ENCODE data around the gene RPP14.

The RPP14 gene

DNA sequence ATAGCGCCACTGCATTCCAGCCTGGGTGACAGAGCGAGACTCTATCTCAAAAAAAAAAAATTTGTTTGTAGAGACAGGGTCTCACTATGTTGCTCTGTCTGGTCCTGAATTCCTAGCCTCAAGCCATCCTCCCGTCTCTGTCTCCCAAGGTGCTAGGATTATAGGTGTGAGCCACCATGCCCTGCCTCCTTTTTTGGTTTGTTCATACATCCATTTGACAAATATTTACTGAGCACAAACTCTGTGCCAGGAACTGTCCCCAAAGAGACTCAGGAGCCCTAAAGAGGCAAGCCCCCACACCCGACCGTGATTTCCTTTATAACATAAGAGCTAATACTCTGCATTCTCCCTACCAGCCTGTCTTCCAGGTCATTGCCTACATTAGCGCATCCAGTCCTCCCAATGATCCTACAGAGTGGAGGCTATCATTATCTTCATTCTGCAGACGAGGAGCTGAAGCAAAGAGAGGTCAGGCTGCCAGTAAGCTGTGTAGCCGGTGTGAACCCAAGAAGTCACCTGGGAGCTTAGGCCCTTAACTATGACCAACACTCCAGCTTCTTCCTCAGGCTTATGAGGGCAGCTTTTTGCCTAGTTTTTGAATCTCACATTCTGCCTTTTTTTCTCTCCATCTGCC, 20.3 kb downstream of the RPP14 start:
- Histone ChIP-seq H4K12ac (ENCODE audit: low read depth, low read length) (no peak overlapping the region), H4K8ac (ENCODE audit: low read depth, low read length) (no peak overlapping the region), H3K27ac (ENCODE audit: low read depth, low read length) (no peak overlapping the region), H3K14ac (ENCODE audit: low read length) (no peak overlapping the region), H2BK120ac (ENCODE audit: insufficient read depth, low read length, poor library complexity) (no peak overlapping the region), H4K91ac (ENCODE audit: low read depth, low read length) (no peak overlapping the region), H3K79me1 (ENCODE audit: low read length) (no peaks in the 10 kb centered on the region), H3K27me3 (ENCODE audit: insufficient read depth, low read length) (no peaks in the 10 kb centered on the region), H3K36me3 (ENCODE audit: control insufficient read depth in 1 of 2, insufficient read depth in 2 of 2, low read length in 2 of 2) (no peaks in the 10 kb centered on the region), H2BK5ac (ENCODE audit: low read depth, low read length, poor library complexity) (no peak overlapping the region), H3K4me1 (ENCODE audit: control insufficient read depth in 1 of 2, insufficient read depth in 2 of 2, low read length in 2 of 2) (no peaks in the 10 kb centered on the region), H3K4me2 (ENCODE audit: low read length) (no peak overlapping the region), H3K23ac (ENCODE audit: low read length) (no peak overlapping the region), H2AK5ac (ENCODE audit: low read length) (no peak overlapping the region), H3K79me2 (ENCODE audit: control insufficient read depth, insufficient read depth, low read length, poor library complexity) (no peaks in the 10 kb centered on the region), H3K9me3 (ENCODE audit: insufficient read depth, low read depth, low read length) (no peaks in the 10 kb centered on the region), H3K18ac (ENCODE audit: low read length) (no peak overlapping the region), H2BK12ac (ENCODE audit: low read length) (no peak overlapping the region), H2AFZ (ENCODE audit: insufficient read depth, low read length, poor library complexity) (no peak overlapping the region), H3K9ac (ENCODE audit: low read length) (no peak overlapping the region), H3K4ac (ENCODE audit: low read depth, low read length) (no peak overlapping the region), H3K4me3 (ENCODE audit: low read depth, low read length) (no peak overlapping the region)
- no CpG with 5 or more reads among the region's 8 CpGs for WGBS (ENCODE audit: extremely low coverage, insufficient coverage, insufficient read length)
- DNase-seq: peak; percentile 22 to 28

DNA sequence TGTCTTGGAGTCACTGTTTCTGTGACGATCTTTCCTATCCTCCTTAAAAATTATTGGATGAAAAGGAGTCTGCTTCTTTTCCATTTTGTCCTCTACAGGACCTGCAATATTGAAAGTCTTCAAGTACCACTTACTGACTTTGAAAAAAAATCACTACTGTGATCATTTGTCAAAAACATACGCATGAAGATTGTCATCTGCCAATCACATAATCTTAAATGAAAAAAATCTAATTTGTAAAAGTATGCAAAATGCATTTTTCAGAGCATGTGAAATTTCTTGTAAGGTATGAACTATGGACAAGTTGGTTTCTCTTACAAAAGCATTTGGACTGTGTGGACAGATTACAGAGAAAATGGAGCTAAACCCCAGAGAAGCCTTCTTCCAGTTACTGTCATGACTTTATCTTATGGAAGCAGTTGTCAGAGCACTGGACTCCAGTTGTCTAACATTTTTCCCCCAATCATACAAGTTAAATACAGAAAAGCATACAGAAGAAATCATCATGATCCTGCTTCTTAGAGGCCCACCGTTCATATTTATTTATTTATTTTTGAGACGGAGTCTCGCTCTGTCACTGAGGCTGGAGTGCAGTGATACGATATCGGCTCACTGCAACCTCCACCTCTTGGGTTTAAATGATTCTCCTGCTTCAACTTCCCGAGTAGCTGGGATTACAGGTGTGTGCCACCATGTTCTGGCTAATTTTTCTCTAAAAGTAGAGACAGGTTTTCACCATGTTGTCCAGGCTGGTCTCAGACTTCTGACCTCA, 23.3 kb downstream of the RPP14 start:
- no peaks in the 10 kb centered on the region for H3K36me3 ChIP-seq (ENCODE audit: control insufficient read depth in 1 of 2, insufficient read depth in 2 of 2, low read length in 2 of 2)
- H2BK5ac ChIP-seq (ENCODE audit: low read depth, low read length, poor library complexity): no peak overlapping the region
- H3K9ac ChIP-seq (ENCODE audit: low read length): no peak overlapping the region
- no peak overlapping the region for H3K23ac ChIP-seq (ENCODE audit: low read length)
- no peak for DNase-seq
- no peak overlapping the region for H2AFZ ChIP-seq (ENCODE audit: insufficient read depth, low read length, poor library complexity)
- H4K12ac ChIP-seq (ENCODE audit: low read depth, low read length): no peak overlapping the region
- no peak overlapping the region for H3K18ac ChIP-seq (ENCODE audit: low read length)
- H2BK12ac ChIP-seq (ENCODE audit: low read length): no peak overlapping the region
- H4K91ac ChIP-seq (ENCODE audit: low read depth, low read length): no peak overlapping the region
- no peaks in the 10 kb centered on the region for H3K79me2 ChIP-seq (ENCODE audit: control insufficient read depth, insufficient read depth, low read length, poor library complexity)
- H3K4me3 ChIP-seq (ENCODE audit: low read depth, low read length): no peak overlapping the region
- no peak overlapping the region for H2BK120ac ChIP-seq (ENCODE audit: insufficient read depth, low read length, poor library complexity)
- H3K4me1 ChIP-seq (ENCODE audit: control insufficient read depth in 1 of 2, insufficient read depth in 2 of 2, low read length in 2 of 2): peaks cover 0 to 4% of the 10 kb centered on the region in 2 experiments
- no peak overlapping the region for H3K4me2 ChIP-seq (ENCODE audit: low read length)
- H3K9me3 ChIP-seq (ENCODE audit: insufficient read depth, low read depth, low read length): no peaks in the 10 kb centered on the region
- H3K14ac ChIP-seq (ENCODE audit: low read length): no peak overlapping the region
- no peak overlapping the region for H2AK5ac ChIP-seq (ENCODE audit: low read length)
- H3K4ac ChIP-seq (ENCODE audit: low read depth, low read length): no peak overlapping the region
- H4K8ac ChIP-seq (ENCODE audit: low read depth, low read length): no peak overlapping the region
- H3K27ac ChIP-seq (ENCODE audit: low read depth, low read length): no peak overlapping the region
- no peaks in the 10 kb centered on the region for H3K27me3 ChIP-seq (ENCODE audit: insufficient read depth, low read length)
- WGBS (ENCODE audit: extremely low coverage, insufficient coverage, insufficient read length): no CpG with 5 or more reads among the region's 8 CpGs
- H3K79me1 ChIP-seq (ENCODE audit: low read length): peaks cover 6% of the 10 kb centered on the region

DNA sequence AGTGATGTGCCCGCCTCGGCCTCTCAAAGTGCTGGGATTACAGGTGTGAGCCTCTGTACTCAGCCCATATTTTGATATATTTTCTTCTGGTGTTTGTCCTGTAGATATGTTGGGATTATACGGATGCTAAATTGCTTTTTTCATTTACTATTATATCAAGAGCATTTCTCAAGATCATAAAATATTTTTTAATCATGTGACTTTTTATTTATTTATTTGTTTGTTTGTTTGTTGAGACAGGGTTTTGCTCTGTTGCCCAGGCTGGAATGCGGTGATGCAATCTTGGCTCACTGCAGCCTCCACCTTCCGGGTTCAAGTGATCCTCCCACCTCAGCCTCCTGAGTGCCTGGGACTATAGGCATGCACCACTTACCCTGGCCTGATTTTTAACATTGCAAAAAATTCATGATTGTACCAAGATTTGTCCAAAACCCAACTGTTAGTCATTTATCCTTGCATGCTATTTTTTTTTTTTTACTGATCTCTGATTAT, 23.9 kb downstream of the RPP14 start:
- H3K23ac ChIP-seq (ENCODE audit: low read length): no peak overlapping the region
- no peaks in the 10 kb centered on the region for H3K9me3 ChIP-seq (ENCODE audit: insufficient read depth, low read depth, low read length)
- whole genome bisulfite sequencing (ENCODE audit: extremely low coverage, insufficient coverage, insufficient read length): no CpG with 5 or more reads among the region's 5 CpGs
- no peak overlapping the region for H2AK5ac ChIP-seq (ENCODE audit: low read length)
- no peaks in the 10 kb centered on the region for H3K36me3 ChIP-seq (ENCODE audit: control insufficient read depth in 1 of 2, insufficient read depth in 2 of 2, low read length in 2 of 2)
- H3K27ac ChIP-seq (ENCODE audit: low read depth, low read length): no peak overlapping the region
- H3K4ac ChIP-seq (ENCODE audit: low read depth, low read length): no peak overlapping the region
- no peak overlapping the region for H3K14ac ChIP-seq (ENCODE audit: low read length)
- no peak overlapping the region for H2AFZ ChIP-seq (ENCODE audit: insufficient read depth, low read length, poor library complexity)
- no peak overlapping the region for H4K12ac ChIP-seq (ENCODE audit: low read depth, low read length)
- H3K9ac ChIP-seq (ENCODE audit: low read length): no peak overlapping the region
- H3K79me1 ChIP-seq (ENCODE audit: low read length): peaks cover 6% of the 10 kb centered on the region
- no peak overlapping the region for H4K91ac ChIP-seq (ENCODE audit: low read depth, low read length)
- no peak for DNase-seq
- H3K4me1 ChIP-seq (ENCODE audit: control insufficient read depth in 1 of 2, insufficient read depth in 2 of 2, low read length in 2 of 2): peaks cover 0 to 4% of the 10 kb centered on the region in 2 experiments
- no peak overlapping the region for H3K4me3 ChIP-seq (ENCODE audit: low read depth, low read length)
- no peak overlapping the region for H2BK12ac ChIP-seq (ENCODE audit: low read length)
- H2BK5ac ChIP-seq (ENCODE audit: low read depth, low read length, poor library complexity): no peak overlapping the region
- no peak overlapping the region for H4K8ac ChIP-seq (ENCODE audit: low read depth, low read length)
- no peak overlapping the region for H3K4me2 ChIP-seq (ENCODE audit: low read length)
- H3K27me3 ChIP-seq (ENCODE audit: insufficient read depth, low read length): no peaks in the 10 kb centered on the region
- H3K18ac ChIP-seq (ENCODE audit: low read length): no peak overlapping the region
- H2BK120ac ChIP-seq (ENCODE audit: insufficient read depth, low read length, poor library complexity): no peak overlapping the region
- no peaks in the 10 kb centered on the region for H3K79me2 ChIP-seq (ENCODE audit: control insufficient read depth, insufficient read depth, low read length, poor library complexity)

DNA sequence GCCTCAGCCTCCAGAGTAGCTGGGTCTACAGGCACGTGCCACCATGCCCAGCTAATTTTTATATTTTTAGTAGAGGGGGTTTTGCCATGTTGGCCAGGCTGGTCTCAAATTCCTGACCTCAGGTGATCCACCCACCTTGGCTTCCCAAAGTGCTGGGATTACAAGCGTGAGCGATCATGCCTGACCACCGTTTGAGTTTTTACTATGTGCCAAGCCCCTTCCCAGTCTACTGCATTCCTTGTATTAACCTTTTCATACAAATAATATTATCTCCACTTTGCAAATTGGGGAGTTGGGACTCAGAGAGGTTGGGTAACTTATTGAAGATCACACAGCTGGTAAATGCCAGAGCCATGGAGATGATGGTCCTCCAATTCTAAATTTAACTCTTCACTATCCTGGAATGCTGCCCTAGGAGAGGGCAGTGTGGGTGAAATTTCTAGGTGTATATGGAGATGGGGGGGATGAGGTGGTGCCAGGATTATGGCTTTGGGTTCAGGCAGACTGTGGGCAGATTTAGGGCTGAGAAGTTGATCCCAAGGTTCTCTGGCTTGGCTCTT, 25.6 kb downstream of the RPP14 start:
- H2AFZ ChIP-seq (ENCODE audit: insufficient read depth, low read length, poor library complexity): no peak overlapping the region
- no peak overlapping the region for H4K8ac ChIP-seq (ENCODE audit: low read depth, low read length)
- H3K4me1 ChIP-seq (ENCODE audit: control insufficient read depth in 1 of 2, insufficient read depth in 2 of 2, low read length in 2 of 2): peaks cover 0 to 4% of the 10 kb centered on the region in 2 experiments
- no peak overlapping the region for H4K91ac ChIP-seq (ENCODE audit: low read depth, low read length)
- no peak overlapping the region for H2BK120ac ChIP-seq (ENCODE audit: insufficient read depth, low read length, poor library complexity)
- no peak overlapping the region for H3K18ac ChIP-seq (ENCODE audit: low read length)
- H2BK12ac ChIP-seq (ENCODE audit: low read length): no peak overlapping the region
- no CpG with 5 or more reads among the region's 4 CpGs for WGBS (ENCODE audit: extremely low coverage, insufficient coverage, insufficient read length)
- H3K9ac ChIP-seq (ENCODE audit: low read length): peak overlapping the region; percentile 48
- H3K4ac ChIP-seq (ENCODE audit: low read depth, low read length): no peak overlapping the region
- H3K4me2 ChIP-seq (ENCODE audit: low read length): no peak overlapping the region
- no peak overlapping the region for H3K4me3 ChIP-seq (ENCODE audit: low read depth, low read length)
- no peak overlapping the region for H2AK5ac ChIP-seq (ENCODE audit: low read length)
- no peaks in the 10 kb centered on the region for H3K79me2 ChIP-seq (ENCODE audit: control insufficient read depth, insufficient read depth, low read length, poor library complexity)
- H3K79me1 ChIP-seq (ENCODE audit: low read length): peaks cover 6% of the 10 kb centered on the region
- H3K27me3 ChIP-seq (ENCODE audit: insufficient read depth, low read length): no peaks in the 10 kb centered on the region
- H2BK5ac ChIP-seq (ENCODE audit: low read depth, low read length, poor library complexity): no peak overlapping the region
- no peaks in the 10 kb centered on the region for H3K9me3 ChIP-seq (ENCODE audit: insufficient read depth, low read depth, low read length)
- no peak overlapping the region for H3K23ac ChIP-seq (ENCODE audit: low read length)
- H4K12ac ChIP-seq (ENCODE audit: low read depth, low read length): no peak overlapping the region
- no peaks in the 10 kb centered on the region for H3K36me3 ChIP-seq (ENCODE audit: control insufficient read depth in 1 of 2, insufficient read depth in 2 of 2, low read length in 2 of 2)
- no peak overlapping the region for H3K27ac ChIP-seq (ENCODE audit: low read depth, low read length)
- no peak for DNase-seq
- H3K14ac ChIP-seq (ENCODE audit: low read length): no peak overlapping the region
